GM12891 (cell line): Measurements from ENCODE around the gene OTUB1.

Source experiments
- DNase-seq: peaks from one replicate; pipeline ENCODE4 v3.0.0; 2011; ENCODE audit warnings: low spot score; ENCODE audit not compliant: insufficient read length
- FAIRE-seq: peaks from 2 replicates; lab custom pipeline; 2011; peaks lifted over from hg19 to GRCh38; lab: Jason Lieb, UNC
- PAX5 ChIP-seq: IDR thresholded peaks from 2 replicates; pipeline ENCODE4 v1.6.1; 2011; ENCODE audit warnings: low read length, moderate library complexity, mild to moderate bottlenecking; ENCODE audit not compliant: insufficient read depth, severe bottlenecking
- POLR2A ChIP-seq: IDR thresholded peaks from 2 replicates; pipeline ENCODE4 v1.6.1; 2011; ENCODE audit warnings: low read depth, low read length, control low read depth
- POLR2AphosphoS5 ChIP-seq: IDR thresholded peaks from 2 replicates; pipeline ENCODE4 v1.6.1; 2011; ENCODE audit warnings: low read depth, low read length, control low read depth
- POU2F2 ChIP-seq: IDR thresholded peaks from 2 replicates; pipeline ENCODE4 v1.6.1; 2011; ENCODE audit warnings: low read depth, mild to moderate bottlenecking, control low read depth, low read length, moderate library complexity
- SPI1 ChIP-seq: IDR thresholded peaks from 2 replicates; pipeline ENCODE4 v1.6.1; 2011; ENCODE audit warnings: low read depth, low read length, control low read depth
- TAF1 ChIP-seq: IDR thresholded peaks from 2 replicates; pipeline ENCODE4 v1.6.1; 2011; ENCODE audit warnings: low read depth, low read length, control low read depth

OTUB1 gene

DNA sequence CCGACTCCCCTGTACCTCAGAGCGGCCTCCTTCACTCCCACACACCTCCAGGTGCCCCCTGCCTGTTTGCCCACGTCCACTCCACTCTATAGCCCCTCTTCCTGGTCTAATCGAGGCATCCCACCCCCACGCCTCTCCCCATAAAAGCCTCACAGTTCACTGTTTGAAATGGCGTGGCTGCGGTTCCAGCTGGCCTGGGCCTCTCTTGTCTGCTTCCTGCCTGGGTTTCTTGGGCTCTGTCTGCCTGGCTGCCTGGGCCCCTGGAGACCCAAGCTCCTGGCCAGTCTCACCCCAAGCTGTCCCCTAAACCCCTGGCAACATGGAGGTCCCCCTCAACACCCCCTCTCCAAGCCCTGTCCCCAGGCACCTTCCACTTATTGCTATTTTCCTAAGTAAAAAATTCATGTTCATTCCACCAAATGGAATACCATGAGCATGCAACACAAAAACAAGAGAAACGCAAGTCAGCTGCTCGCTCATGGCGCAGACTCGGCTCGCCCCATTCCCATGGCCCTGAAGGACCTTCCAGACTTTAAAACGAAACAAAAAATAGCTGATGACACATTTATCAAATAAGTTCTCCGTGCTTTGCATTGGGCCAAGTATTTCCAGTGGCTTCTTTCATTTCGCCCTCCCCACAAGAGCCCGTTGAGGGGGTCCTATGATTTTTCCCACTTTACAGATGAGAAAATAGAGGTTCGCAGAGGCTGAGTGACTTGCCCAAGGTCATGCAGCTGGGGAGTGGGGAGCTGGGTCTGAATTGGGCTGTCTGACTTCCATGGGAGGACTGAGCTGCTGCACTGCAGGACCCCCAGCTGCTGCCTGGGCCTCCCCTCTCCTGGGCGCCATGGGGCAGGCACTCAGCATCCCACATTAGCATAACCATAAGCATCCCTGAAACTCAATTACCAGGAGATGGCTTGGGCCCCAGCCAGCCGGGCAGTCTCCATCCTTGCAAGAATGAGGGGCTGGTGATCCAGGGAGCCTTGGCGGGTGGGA is 37.8 kb downstream of the OTUB1 start:
- DNase-seq (no peak), FAIRE-seq (no peak)
- TF ChIP-seq PAX5 (no peak), POLR2AphosphoS5 (no peak), POU2F2 (no peak), SPI1 (no peak), TAF1 (no peak), POLR2A (no peak)

DNA sequence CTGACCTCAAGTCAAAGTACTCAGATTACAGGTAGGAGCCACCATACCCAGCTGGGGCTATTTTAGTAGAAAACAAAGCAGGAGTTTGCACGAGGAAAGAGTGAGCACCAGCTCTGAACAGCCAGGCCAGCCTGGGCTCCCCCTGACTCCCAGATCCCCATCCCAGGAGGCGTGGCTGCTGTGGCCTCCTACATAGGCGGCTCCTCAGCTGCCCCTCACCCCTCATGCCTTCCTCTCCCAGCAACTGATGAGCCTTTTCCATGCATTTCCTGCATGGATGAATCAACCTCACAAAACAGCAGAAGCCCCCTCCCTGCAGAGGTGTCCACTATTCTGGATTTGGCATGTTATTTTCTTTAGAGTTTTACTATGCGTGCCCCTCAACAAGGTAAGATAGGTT is 39.0 kb downstream of the OTUB1 start:
- DNase-seq (no peak), FAIRE-seq (no peak)
- TF ChIP-seq PAX5: no peak
- TF ChIP-seq POLR2A: no peak
- no peak for TF ChIP-seq TAF1
- no peak for TF ChIP-seq SPI1
- TF ChIP-seq POLR2AphosphoS5: no peak
- no peak for TF ChIP-seq POU2F2

DNA sequence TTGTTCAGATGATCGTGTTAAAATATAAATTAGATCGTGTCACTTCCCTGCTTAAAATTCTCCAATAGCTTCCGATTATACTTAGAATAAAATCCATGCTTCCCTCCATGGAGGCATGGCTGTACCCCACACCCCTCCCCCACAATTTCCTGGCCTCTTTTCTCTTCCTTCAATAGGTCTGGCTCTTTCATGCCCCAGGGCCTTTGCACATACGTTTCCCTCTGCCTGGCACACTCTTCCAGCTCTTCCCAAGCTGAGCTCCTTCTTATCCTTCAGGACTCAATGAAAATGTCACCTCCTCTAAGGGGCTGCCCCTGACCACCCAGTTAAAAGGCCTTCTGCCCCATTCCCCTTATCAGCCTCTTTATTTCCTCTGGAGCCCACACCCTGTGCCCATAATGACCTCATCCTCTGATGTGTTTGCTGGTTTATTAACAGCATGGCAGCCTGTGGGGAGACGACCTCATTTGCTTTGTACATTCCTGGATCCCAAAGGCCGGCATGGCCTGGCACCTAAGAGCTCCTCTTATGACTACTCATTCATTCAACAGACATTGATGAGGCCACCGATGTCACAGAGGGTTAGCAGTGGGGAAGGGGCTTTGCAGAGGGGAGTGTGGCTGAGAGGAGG is 40.5 kb downstream of the OTUB1 start:
- DNase-seq: no peak
- TF ChIP-seq POU2F2 (no peak), TAF1 (no peak), SPI1 (no peak), POLR2A (no peak), PAX5 (no peak), POLR2AphosphoS5 (no peak)
- FAIRE-seq: no peak

DNA sequence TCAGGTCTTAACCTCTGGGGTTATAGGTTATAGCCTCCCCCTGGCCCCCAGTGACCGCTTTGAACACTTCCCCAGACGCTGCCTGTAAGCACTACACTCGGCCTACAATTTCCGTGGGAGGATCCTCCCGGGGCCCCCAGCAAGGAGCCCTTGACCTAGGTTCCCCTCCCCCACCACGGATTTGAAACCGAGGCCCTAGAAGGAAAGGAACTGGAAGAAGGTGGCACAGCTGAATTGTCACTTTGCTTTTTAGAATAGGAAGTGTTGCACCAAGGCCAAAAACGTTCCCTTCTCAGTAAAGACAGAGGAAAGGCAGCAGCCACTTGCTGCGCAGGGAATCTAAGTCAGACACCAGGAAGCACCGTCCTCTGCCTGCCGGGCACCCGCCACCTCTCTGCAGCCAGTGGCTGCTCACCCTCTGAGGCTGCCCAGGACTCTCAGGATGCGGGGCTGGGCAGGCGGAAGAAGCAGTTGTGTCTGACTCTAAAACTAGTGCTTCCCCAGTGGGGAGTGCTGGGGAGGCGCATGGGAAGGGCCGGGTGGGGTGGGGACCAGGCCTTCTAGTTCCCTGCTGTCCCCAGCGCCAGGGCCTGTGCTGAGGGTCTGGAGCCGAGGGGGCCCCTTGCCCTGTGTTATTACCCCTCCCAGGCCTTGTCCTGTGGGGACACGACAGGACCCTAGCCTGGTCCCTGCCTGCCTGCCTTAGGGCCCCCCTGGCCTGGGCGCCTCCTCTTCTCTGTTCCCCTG is 41.6 kb downstream of the OTUB1 start:
- TF ChIP-seq POLR2A: no peak
- TF ChIP-seq POU2F2: no peak
- no peak for TF ChIP-seq POLR2AphosphoS5
- TF ChIP-seq SPI1: no peak

DNA sequence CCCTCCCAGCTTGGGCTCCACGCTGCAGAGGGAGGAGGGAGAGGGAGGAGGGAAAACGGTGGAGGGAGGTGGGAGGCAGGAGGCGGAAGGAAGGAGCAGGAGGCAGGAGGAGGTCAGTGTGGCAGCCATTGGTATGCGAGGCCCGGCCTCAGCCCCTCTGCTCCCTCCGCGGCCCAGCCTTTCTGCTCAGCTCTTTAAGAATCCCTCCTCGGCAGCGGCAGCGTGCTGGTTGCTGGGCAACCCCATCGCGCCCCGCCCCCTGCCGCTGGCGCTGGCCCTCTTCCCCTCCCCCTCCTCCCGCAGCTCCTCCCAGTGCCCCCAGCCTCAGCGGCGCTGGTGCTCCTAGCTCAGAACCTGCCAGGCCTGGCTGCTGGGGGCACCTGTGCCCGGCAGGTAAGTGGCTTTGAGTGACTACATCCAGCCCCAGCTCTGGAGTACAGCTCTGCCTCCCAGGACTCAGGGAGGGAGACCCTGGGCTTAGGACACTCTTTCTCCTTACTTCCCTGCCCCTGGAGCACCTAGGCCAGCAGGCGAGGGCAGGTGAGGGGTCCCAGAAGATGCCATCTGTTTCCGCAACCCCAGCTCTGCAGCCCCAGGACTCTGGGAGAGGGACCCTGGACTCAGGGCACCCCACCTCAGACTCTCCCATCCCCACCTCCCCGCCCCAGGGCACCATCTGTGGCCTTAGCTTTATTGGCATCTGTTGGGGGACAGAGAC is 42.3 kb downstream of the OTUB1 start:
- TF ChIP-seq PAX5: no peak
- no peak for TF ChIP-seq POLR2AphosphoS5
- no peak for TF ChIP-seq SPI1
- no peak for TF ChIP-seq TAF1
- no peak for TF ChIP-seq POLR2A
- no peak for TF ChIP-seq POU2F2
- DNase-seq: no peak
- no peak for FAIRE-seq

More for the DNA sequence above, 41.6 kb downstream of the OTUB1 start:
- DNase-seq: no peak
- FAIRE-seq: no peak

DNA sequence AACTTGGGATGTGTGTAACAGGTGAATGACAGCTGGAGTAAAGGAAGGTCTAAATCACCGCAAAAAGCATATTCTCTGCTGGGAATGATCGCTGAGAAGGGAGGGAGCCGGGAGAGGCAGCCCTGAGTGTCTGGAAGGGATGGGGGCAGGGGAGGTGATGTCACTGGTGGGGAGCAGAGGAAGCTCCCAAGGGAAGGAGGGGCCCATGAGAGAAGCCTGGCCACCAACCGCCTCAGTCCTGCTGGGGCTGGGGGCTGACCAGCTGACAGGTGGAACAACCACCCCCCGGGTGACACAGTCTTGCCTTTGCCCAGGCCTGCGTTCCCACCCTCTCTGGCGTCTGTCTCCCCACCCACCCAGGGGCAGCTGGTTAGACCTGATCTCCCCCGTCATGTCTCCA is 43.5 kb downstream of the OTUB1 start:
- FAIRE-seq (no peak), DNase-seq (no peak)
- TF ChIP-seq PAX5 (no peak), POU2F2 (no peak), POLR2AphosphoS5 (no peak), SPI1 (no peak), POLR2A (no peak), TAF1 (no peak)

DNA sequence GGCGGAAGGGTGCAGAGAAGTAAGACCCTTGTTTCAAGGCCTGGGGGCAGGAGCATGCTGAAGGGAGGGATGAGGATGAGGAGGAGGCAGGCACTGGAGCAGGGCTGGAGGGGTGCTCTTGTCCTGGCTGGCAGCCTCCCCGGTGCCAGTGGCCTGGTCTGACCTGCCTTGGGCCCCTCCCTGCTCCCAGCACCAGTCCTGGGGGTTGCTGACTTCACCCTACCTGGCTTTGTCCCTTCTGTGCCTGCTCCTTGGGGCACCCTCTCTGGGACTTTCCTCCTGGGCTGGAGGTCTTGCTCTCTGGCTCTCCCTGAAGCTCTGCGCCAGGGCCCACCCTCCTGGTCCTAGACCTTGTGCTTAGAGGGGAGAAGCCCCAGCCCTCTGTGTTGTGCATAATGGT is 44.8 kb downstream of the OTUB1 start:
- no peak for FAIRE-seq
- no peak for TF ChIP-seq POLR2A
- TF ChIP-seq POU2F2: no peak
- no peak for TF ChIP-seq PAX5
- no peak for TF ChIP-seq SPI1
- TF ChIP-seq POLR2AphosphoS5: no peak
- no peak for TF ChIP-seq TAF1
- DNase-seq: no peak

DNA sequence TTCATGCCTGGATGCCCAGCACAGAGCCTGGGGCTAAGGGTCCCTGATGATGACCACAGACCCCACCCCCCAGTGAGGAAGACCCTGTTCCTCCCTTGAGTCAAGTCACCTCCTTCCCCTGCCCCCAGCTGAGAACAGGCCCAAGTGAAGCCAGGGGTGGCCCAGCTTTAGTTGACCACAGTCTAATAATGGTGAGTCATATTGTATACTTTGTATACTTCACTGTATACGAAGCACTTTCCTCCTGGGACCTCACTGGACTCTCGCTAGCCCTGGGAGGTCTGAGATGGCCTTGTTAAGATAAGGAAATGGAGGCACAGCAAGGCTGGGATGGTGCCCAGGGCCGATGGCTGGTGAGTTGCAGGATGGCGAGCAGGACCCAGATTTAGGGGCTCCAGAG is 45.8 kb downstream of the OTUB1 start:
- DNase-seq (no peak), FAIRE-seq (no peak)
- TF ChIP-seq PAX5 (no peak), POLR2A (no peak), TAF1 (no peak), POU2F2 (no peak), POLR2AphosphoS5 (no peak), SPI1 (no peak)

DNA sequence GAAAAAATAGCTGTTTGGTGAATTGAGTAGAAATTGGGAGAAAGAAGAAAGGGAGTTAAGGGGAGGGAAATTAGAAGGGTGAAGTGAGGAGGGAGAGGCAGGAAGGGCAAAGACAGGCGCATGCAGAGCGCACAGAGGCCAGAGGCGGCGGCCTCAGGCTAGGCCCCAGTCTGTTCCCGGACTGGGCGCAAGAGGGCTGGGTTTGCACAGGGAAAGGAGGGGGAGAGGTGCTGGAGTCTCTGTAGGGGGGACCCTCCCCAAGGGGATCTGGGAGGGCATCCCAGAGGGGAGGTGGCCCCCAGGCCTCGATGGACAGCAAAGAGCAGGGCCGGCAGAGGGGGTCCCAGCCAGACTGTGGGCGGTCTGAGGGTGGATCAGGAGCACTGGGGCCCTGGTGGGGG is 48.2 kb downstream of the OTUB1 start:
- TF ChIP-seq POLR2A (no peak), POLR2AphosphoS5 (no peak), PAX5 (no peak), TAF1 (no peak)
- no peak for FAIRE-seq
- DNase-seq: no peak
